Measurements from ENCODE around the gene NTRK1. TPM values are rescaled to one million over a fixed set of nuclear protein-coding genes. Genes with fewer than 3 reads are reported as not detected.
A peak's percentile ranks its signal among the peaks of the same experiment; 100 is the strongest.

The NTRK1 gene
- total RNA-seq, 2 donors from 2014 or later = 0.42 to 0.81 TPM

DNA sequence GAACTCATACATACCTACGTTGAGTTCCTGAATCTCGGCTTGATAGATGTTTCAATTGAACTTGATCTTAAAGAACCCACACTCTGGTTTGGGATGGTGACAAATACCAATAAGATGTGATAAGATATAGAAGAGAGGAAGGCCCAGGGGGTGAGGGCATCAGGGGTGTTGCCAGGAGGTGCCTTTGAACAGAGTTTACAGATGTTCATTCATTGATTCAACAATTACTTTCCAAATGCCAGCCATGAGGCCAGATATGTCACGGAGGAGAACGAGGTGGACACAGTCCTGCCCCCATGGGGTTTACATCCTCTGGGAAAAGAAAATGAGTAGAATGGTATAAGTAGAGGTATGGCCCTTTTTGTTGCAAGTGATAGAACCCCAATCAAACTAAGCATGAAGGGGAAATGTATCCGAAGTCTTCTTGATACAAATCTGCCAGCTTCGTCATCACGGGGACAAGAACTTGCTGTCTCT, 60.4 kb downstream of the NTRK1 start:
- Histone ChIP-seq H3K4me3 (peak overlapping the region; percentile 51), H3K36me3 (no peaks in the 10 kb centered on the region), H3K27me3 (replicated peaks; ENCODE audit: insufficient read depth) (peaks cover 4% of the 10 kb centered on the region), H3K9me3 (no peaks in the 10 kb centered on the region), H3K27ac (no peak overlapping the region), H3K4me1 (ENCODE audit: control insufficient read depth in 1 of 2, low read depth in 2 of 2) (peaks cover 7 to 24% of the 10 kb centered on the region in 2 donors)
- DNase-seq (ENCODE audit: low spot score) (no peak), ATAC-seq (ENCODE audit: insufficient number of reproducible peaks, low FRiP score, low read depth) (no peak)
- TF ChIP-seq, protein P1, sequence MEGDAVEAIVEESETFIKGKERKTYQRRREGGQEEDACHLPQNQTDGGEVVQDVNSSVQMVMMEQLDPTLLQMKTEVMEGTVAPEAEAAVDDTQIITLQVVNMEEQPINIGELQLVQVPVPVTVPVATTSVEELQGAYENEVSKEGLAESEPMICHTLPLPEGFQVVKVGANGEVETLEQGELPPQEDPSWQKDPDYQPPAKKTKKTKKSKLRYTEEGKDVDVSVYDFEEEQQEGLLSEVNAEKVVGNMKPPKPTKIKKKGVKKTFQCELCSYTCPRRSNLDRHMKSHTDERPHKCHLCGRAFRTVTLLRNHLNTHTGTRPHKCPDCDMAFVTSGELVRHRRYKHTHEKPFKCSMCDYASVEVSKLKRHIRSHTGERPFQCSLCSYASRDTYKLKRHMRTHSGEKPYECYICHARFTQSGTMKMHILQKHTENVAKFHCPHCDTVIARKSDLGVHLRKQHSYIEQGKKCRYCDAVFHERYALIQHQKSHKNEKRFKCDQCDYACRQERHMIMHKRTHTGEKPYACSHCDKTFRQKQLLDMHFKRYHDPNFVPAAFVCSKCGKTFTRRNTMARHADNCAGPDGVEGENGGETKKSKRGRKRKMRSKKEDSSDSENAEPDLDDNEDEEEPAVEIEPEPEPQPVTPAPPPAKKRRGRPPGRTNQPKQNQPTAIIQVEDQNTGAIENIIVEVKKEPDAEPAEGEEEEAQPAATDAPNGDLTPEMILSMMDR (IDR thresholded peaks at IDR 0.05) = no peak

DNA sequence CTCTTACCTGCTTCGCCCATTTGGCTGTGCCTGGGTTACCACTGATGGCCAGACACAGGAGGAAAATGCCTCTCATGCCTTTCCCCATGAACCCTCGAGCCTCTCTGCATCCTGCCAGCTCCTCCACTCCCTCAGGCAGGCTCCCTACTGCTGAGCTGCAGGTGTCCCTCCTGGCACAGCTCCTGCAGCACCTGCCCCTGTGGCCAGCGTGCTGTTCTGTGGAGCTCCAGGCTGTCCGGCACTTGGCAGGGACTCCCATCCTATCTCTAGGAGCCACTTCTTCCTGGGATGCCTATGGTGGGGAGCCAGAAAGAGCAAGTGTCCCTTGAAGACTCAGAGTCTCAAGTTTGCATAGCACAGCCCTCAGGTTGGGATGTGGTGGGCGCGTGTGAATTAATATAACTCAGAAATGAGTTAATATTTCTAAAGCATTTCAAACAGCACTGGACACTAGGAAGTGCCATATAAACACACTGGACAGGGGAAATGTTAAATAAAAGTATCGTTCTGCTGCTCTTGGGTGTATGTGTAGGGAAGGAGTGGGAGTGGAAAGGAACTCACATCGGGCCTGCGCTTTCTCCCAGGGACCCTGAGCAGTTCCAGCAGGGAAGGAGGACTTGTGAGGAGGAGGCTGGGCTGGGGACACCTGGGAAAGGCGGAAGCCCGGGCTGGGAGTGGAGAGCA, 62.5 kb downstream of the NTRK1 start:
- H3K4me1 ChIP-seq (ENCODE audit: control insufficient read depth in 1 of 2, low read depth in 2 of 2) = peaks cover 7 to 29% of the 10 kb centered on the region in 2 donors
- H3K27me3 ChIP-seq (replicated peaks; ENCODE audit: insufficient read depth) = peaks cover 4% of the 10 kb centered on the region
- ATAC-seq (ENCODE audit: insufficient number of reproducible peaks, low FRiP score, low read depth) (no peak), DNase-seq (ENCODE audit: low spot score) (no peak)
- no peaks in the 10 kb centered on the region for H3K36me3 ChIP-seq
- H3K9me3 ChIP-seq = no peaks in the 10 kb centered on the region
- no peak overlapping the region for H3K27ac ChIP-seq
- peak overlapping the region; percentile 34 for H3K4me3 ChIP-seq
- TF ChIP-seq, protein P1 (IDR thresholded peaks at IDR 0.05) = no peak

DNA sequence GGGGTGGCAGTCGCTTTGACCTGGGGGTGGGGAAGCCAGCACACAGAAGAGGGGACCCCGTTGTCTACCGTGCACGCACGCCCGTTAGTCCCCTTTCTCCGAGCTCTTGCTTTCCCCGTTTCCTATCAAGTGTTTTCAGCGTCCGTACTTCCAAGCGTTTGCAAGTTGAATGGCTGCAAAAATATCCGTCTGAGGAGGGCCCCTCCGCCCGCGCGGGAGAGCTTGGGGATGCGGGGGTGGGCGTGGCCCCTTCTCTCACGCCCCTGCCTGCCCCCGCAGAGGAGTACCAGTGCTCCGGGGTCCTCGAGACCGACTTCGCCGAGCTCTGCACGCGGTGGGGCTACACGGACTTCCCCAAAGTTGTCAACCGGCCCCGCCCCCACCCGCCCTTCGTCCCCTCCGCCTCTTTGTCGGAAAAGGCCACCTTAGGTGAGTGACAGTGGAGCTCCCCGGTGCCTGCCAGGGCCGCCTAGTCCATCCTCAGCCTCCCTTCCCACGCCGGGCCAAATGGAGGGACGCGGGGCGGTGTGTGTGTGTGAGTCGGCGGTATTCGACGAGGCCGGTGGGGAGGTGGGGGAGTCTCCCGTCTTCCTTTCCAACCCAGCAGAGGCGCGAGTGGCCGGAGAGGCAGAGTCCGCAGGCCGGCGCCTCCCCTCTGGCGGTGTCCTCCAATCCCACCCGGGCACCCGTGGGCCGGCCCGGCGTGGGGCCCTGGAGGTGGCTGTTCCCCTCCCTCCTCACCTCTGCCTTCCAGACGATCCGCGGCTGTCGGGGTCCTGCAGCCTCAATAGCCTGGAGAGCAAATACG, 63.2 kb downstream of the NTRK1 start:
- Histone ChIP-seq H3K36me3 (no peaks in the 10 kb centered on the region), H3K4me1 (ENCODE audit: control insufficient read depth in 1 of 2, low read depth in 2 of 2) (peaks cover 7 to 29% of the 10 kb centered on the region in 2 donors), H3K27ac (no peak overlapping the region), H3K27me3 (replicated peaks; ENCODE audit: insufficient read depth) (peaks cover 4% of the 10 kb centered on the region), H3K4me3 (peak overlapping the region; percentile 34), H3K9me3 (no peaks in the 10 kb centered on the region)
- DNase-seq (ENCODE audit: low spot score) (no peak), ATAC-seq (ENCODE audit: insufficient number of reproducible peaks, low FRiP score, low read depth) (no peak)
- TF ChIP-seq, protein P1 (IDR thresholded peaks at IDR 0.05) = no peak

DNA sequence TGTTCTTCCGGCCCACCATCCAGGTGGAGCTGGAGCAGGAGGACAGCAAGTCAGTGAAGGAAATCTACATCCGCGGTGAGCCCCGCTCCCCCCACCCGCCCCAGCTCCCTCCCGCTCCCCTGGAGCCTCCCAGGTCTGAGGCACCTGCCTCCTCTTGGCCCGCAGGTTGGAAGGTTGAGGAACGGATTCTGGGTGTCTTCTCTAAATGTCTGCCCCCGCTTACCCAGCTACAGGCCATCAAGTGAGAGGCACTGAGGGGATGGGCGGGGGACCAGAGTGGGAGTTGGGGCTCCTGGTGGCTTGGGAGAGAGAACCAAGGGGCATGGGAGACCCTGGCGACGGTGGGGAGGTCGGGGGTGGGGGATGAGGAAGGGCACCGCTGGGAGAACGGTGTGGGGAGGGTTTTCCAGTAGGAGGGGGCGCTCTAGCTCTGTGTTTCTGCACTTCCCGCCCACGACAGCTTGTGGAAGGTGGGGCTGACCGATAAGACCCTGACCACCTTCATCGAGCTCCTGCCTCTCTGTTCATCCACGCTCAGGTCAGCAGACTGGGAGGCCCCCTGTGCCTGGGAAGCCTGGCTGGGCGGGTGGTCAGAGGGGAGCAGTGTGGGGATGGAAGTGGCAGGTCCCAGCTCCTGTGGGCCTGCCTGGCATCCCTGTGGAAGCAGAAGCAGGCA, 64.0 kb downstream of the NTRK1 start:
- H3K4me3 ChIP-seq = no peak overlapping the region
- no peak overlapping the region for H3K27ac ChIP-seq

More for the DNA sequence above, 64.0 kb downstream of the NTRK1 start:
- TF ChIP-seq, protein P1 (IDR thresholded peaks at IDR 0.05) = no peak
- Histone ChIP-seq H3K36me3 (no peaks in the 10 kb centered on the region), H3K27me3 (replicated peaks; ENCODE audit: insufficient read depth) (peaks cover 4% of the 10 kb centered on the region), H3K9me3 (no peaks in the 10 kb centered on the region), H3K4me1 (ENCODE audit: control insufficient read depth in 1 of 2, low read depth in 2 of 2) (peaks cover 7 to 29% of the 10 kb centered on the region in 2 donors)
- ATAC-seq (ENCODE audit: insufficient number of reproducible peaks, low FRiP score, low read depth) = no peak
- DNase-seq (ENCODE audit: low spot score) = no peak
